Right lobe of liver (tissue), 6 donors: Measurements from ENCODE around the gene NFIA. TPM values are rescaled to one million over a fixed set of nuclear protein-coding genes. Genes with fewer than 3 reads are reported as not detected.

Source experiments
- ATAC-seq, 4 donors: fragments of 200-7000 bp; cut with Tn5 transposase; one replicate each; pipeline ENCODE4 v1.9.1; 2020; ENCODE audit warnings: mild to moderate bottlenecking in 4 of 4, moderate library complexity in 4 of 4
- DNase-seq, 3 donors: peaks; one replicate each; pipeline ENCODE4 v3.0.0-alpha.2; 2020
- H3K27ac ChIP-seq, 3 donors: fragments of 200-600 bp; one replicate each; pipeline ENCODE4 v1.8.0; 2022
- H3K27me3 ChIP-seq, 2 donors: fragments of 200-600 bp; one replicate each; pipeline ENCODE4 v1.8.0; 2022
- H3K36me3 ChIP-seq, 4 donors: fragments of 200-600 bp; sonication (generic) in 1 of 4; one replicate each; pipeline versions ENCODE4 v1.5.1 to v1.8.0; 2017 to 2022; ENCODE audit warnings: control low read depth in 1 of 4
- H3K4me1 ChIP-seq, 4 donors: fragments of 200-600 bp; sonication (generic) in 1 of 4; one replicate each; pipeline versions ENCODE4 v1.5.1 to v1.8.0; 2017 to 2022; ENCODE audit warnings: control low read depth in 1 of 4
- H3K4me3 ChIP-seq, 3 donors: fragments of 200-600 bp; one replicate each; pipeline ENCODE4 v1.8.0; 2022
- H3K9me3 ChIP-seq, 4 donors: fragments of 200-600 bp; sonication (generic) in 1 of 4; one replicate each; pipeline versions ENCODE4 v1.5.1 to v1.8.0; 2017 to 2022; ENCODE audit warnings: control low read depth in 1 of 4
- POLR2A ChIP-seq: fragments of 450-650 bp; IDR thresholded peaks from one replicate; pipeline ENCODE4 v1.6.1; 2017; ENCODE audit warnings: antibody characterized with exemption, mild to moderate bottlenecking
- WGBS: methylation state at CpG from one replicate; pipeline ENCODE4 v1.1.6; 2018; ENCODE audit warnings: low coverage, low lambda C conversion rate; ENCODE audit not compliant: insufficient coverage; ENCODE audit errors: missing lambda C conversion rate; 5-methylcytosine and 5-hydroxymethylcytosine counted together
- intact Hi-C, 2 donors: fragments of 100-400 bp; cut with DNase I; formaldehyde crosslinking; loops; one replicate each; pipeline versions ENCODE4 v1.11.2 to v1.14.1; 2022
- total RNA-seq, 6 experiments: library from RNA; depleted of rRNA in 2 of 6; stranded (reverse); fragments of >200 nt in 2 of 6; fragmentation: NEBNext Ultra II Directional in 3 of 6; extraction: Animal tissue kit (Norgen Biotek cat#: 25700) in 3 of 6; gene quantifications; one replicate each; pipeline versions ENCODE4 v1.1.0 to v1.2.4, GENCODE V29; 2016 to 2023
- TF ChIP-seq, protein P1 (sequence below), 4 donors: fragments of 200-600 bp in 3 of 4; fragments of 450-650 bp in 1 of 4; IDR thresholded peaks; one replicate each; pipeline versions ENCODE4 v1.5.1 to v1.8.0; 2016 to 2022; ENCODE audit warnings: antibody characterized with exemption in 4 of 4, mild to moderate bottlenecking in 2 of 4
- donor health status: DM: no; HTN: yes; CAD: no.
- donor health status: DM: no; HTN: no; CAD: no.
- donor health status: DM: no; HTN: no; CAD: no.
- donor health status: DM: no; HTN: yes; CAD: no.
- donor health status: DM: no; HTN: yes; CAD: no.

NFIA gene
- total RNA-seq, 6 experiments from 2014 or later, result 36.7 to 97.2 (median 57.9) TPM

DNA sequence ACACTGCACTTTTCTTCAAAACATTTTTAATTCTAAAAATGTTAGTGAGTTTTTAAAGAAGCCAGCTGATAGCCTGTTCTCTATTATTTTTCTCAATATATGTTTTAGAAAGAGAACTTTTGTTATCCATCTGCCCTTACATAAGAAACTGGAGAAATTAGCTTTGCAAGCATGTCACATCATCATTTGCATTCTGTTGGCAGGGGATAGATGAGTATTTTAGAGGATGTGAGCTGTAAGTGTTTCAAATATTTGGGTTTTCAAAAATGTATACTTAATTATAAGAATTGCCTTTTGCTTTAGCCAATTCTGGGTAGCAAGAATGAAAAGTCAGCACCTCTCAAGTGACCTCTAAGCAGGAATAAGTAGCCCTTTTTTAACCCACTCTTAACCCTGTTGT lies 7.4 kb downstream of the NFIA start:
- H3K4me1 ChIP-seq, result peaks cover 0 to 71% (median 19%) of the 10 kb centered on the region in 4 donors
- H3K27me3 ChIP-seq, result no peaks in the 10 kb centered on the region
- ATAC-seq (no peak), DNase-seq (no peak)
- no peaks in the 10 kb centered on the region for H3K9me3 ChIP-seq
- intact Hi-C loops, result no loop called here
- H3K4me3 ChIP-seq, result no peak overlapping the region
- no peak for TF ChIP-seq POLR2A
- TF ChIP-seq, protein P1, sequence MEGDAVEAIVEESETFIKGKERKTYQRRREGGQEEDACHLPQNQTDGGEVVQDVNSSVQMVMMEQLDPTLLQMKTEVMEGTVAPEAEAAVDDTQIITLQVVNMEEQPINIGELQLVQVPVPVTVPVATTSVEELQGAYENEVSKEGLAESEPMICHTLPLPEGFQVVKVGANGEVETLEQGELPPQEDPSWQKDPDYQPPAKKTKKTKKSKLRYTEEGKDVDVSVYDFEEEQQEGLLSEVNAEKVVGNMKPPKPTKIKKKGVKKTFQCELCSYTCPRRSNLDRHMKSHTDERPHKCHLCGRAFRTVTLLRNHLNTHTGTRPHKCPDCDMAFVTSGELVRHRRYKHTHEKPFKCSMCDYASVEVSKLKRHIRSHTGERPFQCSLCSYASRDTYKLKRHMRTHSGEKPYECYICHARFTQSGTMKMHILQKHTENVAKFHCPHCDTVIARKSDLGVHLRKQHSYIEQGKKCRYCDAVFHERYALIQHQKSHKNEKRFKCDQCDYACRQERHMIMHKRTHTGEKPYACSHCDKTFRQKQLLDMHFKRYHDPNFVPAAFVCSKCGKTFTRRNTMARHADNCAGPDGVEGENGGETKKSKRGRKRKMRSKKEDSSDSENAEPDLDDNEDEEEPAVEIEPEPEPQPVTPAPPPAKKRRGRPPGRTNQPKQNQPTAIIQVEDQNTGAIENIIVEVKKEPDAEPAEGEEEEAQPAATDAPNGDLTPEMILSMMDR (IDR thresholded peaks at IDR 0.05), result no peak
- H3K36me3 ChIP-seq, result peaks cover 0 to 14% (median 2%) of the 10 kb centered on the region in 4 donors
- H3K27ac ChIP-seq, result no peak overlapping the region

DNA sequence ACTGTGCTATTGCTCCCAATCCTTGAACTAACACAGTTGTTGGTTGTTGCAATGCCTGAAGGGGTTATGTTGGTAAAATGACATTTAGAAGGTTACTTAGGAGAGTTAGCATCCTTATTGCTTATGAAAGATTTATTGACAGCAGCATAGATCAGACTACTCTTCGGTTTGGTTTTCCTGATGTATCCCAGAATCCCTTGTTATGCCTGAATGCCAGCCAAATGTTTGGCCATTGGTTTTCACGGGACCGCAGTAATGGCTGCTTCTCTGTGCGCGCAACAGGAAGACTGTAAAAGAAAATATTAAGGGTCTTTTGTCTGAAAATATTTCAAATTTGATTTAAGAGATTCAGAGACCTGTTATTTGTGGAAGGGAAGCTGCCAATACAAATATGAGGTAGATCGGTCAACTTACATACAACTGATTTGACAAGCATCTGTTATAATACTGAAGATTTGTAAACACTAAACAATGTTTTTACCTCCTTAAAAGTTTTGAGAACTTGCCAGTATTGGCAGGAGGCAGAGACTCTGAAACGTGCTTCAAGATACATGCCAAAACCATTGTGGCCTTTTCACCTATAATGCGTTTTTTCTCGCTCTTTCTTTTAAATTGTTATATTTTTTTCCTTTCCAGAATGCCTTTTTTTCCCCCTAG lies 8.3 kb downstream of the NFIA start:
- H3K36me3 ChIP-seq, result peaks cover 0 to 14% (median 2%) of the 10 kb centered on the region in 4 donors
- WGBS, result 60% methylated on average over 9 of the region's 9 CpGs
- H3K4me3 ChIP-seq, result no peak overlapping the region
- peaks cover 0 to 80% (median 14%) of the 10 kb centered on the region in 4 donors for H3K4me1 ChIP-seq
- no peaks in the 10 kb centered on the region for H3K27me3 ChIP-seq
- peak overlapping the region in 1 of 3 donors; percentile 54 for H3K27ac ChIP-seq
- H3K9me3 ChIP-seq, result no peaks in the 10 kb centered on the region
- ATAC-seq (no peak), DNase-seq (no peak)
- no peak for TF ChIP-seq POLR2A
- TF ChIP-seq, protein P1 (IDR thresholded peaks at IDR 0.05), result no peak
- intact Hi-C loops, result no loop called here

DNA sequence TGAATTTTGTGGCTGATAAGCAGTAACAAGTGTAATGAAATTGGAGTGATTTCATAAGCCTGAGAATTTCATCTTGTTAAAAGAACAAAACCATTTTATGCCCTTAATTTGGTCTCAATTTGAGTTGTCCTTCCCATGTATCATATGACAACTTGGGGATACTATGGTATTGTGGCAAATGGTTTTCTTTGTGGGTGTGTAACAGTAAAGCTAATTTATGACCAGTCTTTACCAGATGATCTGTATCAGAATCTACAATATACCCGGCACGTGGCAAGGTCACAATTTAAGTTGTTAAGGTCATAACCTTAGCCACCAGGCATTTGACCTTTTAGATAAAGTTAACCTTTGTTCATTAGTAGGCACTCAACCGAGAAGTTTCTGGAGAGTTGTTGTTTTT lies 9.1 kb downstream of the NFIA start:
- TF ChIP-seq POLR2A, result no peak
- TF ChIP-seq, protein P1 (IDR thresholded peaks at IDR 0.05), result no peak
- H3K27ac ChIP-seq, result peak overlapping the region in 2 of 3 donors; percentile 47 to 54
- no peak for DNase-seq
- no peaks in the 10 kb centered on the region for H3K9me3 ChIP-seq
- H3K4me1 ChIP-seq, result peaks cover 0 to 78% (median 10%) of the 10 kb centered on the region in 4 donors
- no peaks in the 10 kb centered on the region for H3K27me3 ChIP-seq
- H3K4me3 ChIP-seq, result peak overlapping the region in 1 of 3 donors; percentile 6
- intact Hi-C loops, result no loop called here
- peaks cover 0 to 14% (median 2%) of the 10 kb centered on the region in 4 donors for H3K36me3 ChIP-seq
- WGBS, result 24% methylated on average over 3 of the region's 3 CpGs
- peak; percentile 41 to 57 (median 56) for ATAC-seq

DNA sequence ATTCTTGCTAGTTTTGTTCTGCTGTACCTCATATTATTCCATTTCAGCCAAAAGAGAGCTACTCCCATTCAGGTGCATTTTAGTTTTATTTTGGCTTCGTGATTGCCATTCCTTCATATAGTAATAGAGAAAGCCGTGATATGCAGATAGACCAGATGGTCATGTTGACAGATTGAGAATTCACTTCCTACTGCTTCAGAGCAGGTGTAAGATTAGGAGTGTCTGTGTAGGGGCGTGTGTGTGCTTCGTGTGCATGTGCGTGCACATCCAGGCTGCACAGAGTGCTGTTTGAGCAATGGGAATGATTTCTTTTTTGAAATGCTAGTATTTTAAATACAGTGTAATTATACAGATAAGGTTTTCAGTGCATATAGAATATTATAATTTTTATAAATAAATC lies 10.3 kb downstream of the NFIA start:
- DNase-seq, result no peak
- H3K36me3 ChIP-seq, result peaks cover 0 to 14% (median 2%) of the 10 kb centered on the region in 4 donors
- ATAC-seq, result peak; percentile 18 to 47 (median 36)
- H3K4me1 ChIP-seq, result peaks cover 0 to 69% (median 4%) of the 10 kb centered on the region in 4 donors
- no peaks in the 10 kb centered on the region for H3K9me3 ChIP-seq
- WGBS, result 41% methylated on average over 5 of the region's 5 CpGs
- TF ChIP-seq, protein P1 (IDR thresholded peaks at IDR 0.05), result no peak
- TF ChIP-seq POLR2A, result no peak
- intact Hi-C loops, result no loop called here
- H3K4me3 ChIP-seq, result no peak overlapping the region
- no peaks in the 10 kb centered on the region for H3K27me3 ChIP-seq
- peak overlapping the region in 1 of 3 donors; percentile 54 for H3K27ac ChIP-seq
